LHCN-M2 (cell line): ENCODE data around the gene VAV2. TPM values are rescaled to one million over a fixed set of nuclear protein-coding genes. Genes with fewer than 3 reads are reported as not detected.

Experiments
- DNase-seq: peaks from one replicate; pipeline ENCODE4 v3.0.0-alpha.2; 2012; ENCODE audit warnings: low read depth
- total RNA-seq: library from RNA; depleted of rRNA; stranded (reverse); fragments of >200 nt; gene quantifications from 2 replicates; pipeline ENCODE4 v1.2.3, GENCODE V29; 2014

VAV2 gene
- total RNA-seq, 1 experiment from 2014 or later: 13.0 TPM

GRCh38 chr9:133837627-133838597 lies 154.2 kb downstream of the VAV2 start:
- DNase-seq: no peak

DNA sequence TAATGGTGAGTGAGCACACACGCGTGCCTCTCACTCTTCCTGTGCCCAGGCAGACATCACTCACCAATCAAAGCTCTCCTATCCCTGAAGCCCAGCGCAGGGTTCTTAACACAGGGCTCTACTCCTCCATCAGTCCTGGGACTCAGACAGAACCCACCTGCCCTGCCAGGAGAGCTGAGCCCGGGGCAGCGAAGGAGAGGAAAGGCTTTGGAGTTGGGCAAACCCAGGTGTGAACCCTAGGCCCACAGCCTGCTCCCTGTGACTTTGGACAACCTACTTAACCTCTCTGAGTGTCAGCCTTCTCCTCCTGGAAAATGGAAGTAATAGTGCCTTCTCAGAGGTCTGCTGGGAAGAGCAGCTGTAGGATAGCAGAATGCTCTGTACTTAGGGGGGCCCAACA lies 155.3 kb downstream of the VAV2 start:
- no peak for DNase-seq

GRCh38 chr9:133836001-133836758 lies 155.9 kb downstream of the VAV2 start:
- no peak for DNase-seq

GRCh38 chr9:133835262-133835901 lies 156.7 kb downstream of the VAV2 start:
- DNase-seq: no peak

- no peak for DNase-seq
These were observed 157.8 kb downstream of the VAV2 start for GRCh38 chr9:133834080-133834976.

DNA sequence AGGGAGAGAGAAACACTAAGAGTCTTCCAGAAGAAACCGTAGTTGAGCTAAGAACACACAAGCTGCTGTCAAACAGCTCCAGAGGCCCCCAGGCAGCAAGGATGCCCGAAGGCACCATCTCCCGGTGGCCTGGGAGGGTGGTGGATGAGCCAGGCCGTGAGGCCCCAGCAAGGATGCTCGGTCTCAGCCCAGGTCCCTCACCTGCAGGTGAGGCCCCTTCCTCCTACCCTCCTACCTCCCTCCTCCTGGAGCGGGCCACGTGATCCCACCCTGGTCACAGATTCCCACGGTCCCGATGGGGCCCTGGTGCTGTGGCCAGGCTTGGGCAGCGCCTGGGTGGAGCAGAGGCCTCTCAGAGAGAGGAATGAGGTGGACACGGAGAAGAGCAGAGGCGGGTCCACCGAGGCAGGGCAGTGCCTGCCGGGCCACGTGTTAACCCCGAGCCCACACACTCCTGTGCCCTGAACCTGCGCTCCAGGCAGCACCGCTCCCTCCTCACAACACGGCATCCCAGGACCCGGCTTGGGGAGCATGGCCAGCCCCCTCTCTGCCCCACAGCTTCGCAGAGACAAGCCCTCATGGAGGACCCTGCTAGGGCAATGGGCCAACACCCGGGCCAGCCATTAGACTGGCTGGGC lies 158.6 kb downstream of the VAV2 start:
- DNase-seq: no peak

- no peak for DNase-seq
These were observed 159.2 kb downstream of the VAV2 start for GRCh38 chr9:133832877-133833276.

- DNase-seq: no peak
These were observed 161.4 kb downstream of the VAV2 start for GRCh38 chr9:133830711-133831110.

DNA sequence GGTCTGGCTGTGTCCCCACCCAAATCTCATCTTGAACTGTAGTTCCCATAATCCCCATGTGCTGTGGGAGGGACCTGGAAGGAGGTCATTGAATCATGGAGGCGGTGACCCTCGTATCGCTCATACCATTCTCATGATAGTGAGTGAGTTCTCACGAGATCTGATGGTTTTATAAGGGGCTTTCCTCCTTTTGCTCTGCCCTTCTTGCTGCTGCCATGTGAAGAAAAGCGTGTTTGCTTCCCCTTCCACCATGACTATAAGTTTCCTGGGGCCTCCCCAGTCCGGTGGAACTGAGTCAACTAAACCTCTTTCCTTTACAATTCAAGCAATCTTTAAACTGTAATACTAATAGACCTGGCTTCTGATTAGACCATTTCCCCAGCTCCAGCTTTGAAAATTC lies 161.8 kb downstream of the VAV2 start:
- no peak for DNase-seq

DNA sequence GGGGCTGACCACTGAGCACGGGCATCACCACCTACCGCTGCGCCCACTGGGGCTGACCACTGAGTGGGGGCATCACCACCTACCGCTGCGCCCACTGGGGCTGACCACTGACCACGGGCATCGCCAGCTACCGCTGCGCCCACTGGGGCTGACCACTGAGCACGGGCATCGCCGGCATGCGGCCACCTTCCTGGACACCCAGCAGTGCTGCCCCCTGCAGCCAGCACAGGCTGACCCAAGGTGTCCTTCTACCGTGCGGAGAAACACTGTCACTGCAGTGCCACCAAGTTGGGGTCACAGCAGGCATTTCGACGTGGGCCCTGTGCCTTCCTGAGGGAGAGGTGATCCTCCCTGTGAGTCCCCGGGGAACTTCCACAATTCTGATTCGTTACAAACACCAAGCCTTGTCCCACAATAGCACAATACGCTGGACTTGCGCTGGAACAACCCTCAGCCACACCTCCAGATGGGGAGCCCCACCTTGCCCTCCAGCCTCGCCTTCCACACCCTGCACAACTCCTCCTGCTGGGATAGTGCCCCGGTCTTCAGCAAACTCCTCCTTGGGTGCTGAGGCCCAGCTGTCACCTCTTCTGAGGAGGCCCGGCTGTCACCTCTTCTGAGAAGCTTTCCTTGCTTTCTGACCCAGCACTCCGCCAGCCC lies 163.7 kb downstream of the VAV2 start:
- no peak for DNase-seq

DNA sequence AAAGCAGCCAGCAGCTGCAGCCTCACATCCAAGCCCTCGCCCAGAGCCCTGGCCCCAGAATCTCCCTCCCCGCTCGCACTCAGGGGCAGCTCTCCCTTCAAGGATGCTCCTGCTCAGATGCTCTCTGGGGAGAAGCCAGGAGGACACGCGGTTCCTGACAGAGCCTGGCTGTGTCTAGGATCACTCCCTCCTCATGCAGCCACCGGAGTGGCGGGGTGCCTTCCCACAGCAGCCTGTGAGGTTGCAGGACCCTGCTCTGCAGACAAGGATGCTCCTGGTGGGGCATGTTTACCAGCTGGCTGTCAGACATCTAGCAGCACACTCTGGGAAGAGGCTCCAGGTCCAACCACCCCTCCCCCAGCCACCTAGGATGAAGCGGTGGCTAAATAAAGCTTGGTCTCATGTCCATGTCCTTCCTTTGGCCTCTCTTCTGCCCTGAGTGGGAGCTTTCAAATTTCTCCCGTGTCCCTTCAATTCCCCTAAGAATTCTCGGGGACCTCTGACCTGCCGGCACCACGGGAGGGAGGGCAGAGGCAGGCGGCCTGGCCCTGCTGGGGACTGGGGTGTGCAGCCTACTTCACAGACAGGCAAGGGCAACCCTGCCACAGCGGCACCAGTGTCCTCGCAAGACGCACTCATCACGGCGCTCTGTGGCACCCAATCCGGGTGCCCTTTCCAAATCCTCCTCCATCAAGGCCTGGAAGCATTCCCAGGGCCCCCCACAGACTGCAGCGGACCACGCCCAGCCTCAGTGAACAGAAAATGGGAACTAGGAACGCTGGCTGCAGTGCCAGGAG lies 165.6 kb downstream of the VAV2 start:
- DNase-seq: no peak

- DNase-seq: no peak
These were observed 166.4 kb downstream of the VAV2 start for GRCh38 chr9:133825555-133826218.

DNA sequence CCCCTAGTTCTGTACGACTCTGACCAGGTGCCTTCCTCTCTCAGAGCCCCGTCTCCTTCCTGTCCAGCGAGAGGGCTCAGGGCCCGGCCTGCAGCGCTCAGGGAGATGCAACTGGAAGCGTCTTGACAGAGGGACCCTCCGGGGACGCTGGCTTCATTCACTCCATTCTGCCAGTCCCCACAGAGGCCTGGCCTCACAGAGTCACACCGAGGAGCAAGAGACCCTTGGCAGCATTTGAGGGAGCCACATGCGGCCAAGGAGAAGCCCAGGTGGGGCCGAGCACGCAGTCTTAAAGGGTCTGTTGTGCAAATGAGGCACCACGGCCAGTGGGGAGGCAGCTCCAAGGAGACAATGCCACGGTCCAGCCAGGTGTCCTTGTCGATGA lies 167.3 kb downstream of the VAV2 start:
- DNase-seq: no peak

GRCh38 chr9:133824106-133824801 lies 167.9 kb downstream of the VAV2 start:
- DNase-seq: no peak

GRCh38 chr9:133823189-133824105 lies 168.7 kb downstream of the VAV2 start:
- DNase-seq: no peak

- DNase-seq: no peak
These were observed 169.6 kb downstream of the VAV2 start for GRCh38 chr9:133822430-133823065.
